HG02759 (cell line): Measurements from ENCODE around the gene GMPR.

Source experiments
- ATAC-seq: cut with Tn5 transposase; IDR thresholded peaks from one replicate; pipeline ENCODE4 v1.9.1; 2021; ENCODE audit warnings: mild to moderate bottlenecking, moderate library complexity; ENCODE audit not compliant: unreplicated experiment

The GMPR gene

DNA sequence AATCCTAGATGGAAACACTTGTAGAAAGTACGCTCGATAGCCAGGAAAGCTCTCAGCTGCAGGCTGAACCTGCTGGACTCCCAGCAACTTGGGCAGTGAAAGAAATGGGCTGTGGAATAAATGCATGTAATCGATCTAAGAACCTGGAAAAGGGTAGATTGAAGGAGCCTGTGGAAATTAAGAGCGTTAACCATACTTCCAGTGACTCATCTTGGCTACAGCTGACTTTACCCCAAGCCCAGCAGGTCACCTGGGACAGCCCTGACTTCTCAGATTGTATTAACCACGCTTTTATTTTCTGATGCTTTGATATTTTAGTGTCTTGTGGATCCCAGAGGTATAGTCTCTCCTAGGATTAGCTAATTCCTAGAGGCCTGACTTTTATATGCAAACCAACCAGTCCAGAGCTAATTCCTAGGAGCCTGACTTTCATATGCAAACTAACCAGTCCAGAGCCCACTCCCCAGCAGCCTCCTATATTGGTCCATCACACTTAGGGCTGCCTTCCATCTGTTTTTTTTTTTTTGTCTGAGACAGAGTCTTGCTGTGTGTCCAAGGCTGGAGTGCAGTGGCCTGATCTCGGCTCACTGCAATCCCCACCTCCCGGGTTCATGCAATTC, 86.3 kb downstream of the GMPR start:
- ATAC-seq: no peak

DNA sequence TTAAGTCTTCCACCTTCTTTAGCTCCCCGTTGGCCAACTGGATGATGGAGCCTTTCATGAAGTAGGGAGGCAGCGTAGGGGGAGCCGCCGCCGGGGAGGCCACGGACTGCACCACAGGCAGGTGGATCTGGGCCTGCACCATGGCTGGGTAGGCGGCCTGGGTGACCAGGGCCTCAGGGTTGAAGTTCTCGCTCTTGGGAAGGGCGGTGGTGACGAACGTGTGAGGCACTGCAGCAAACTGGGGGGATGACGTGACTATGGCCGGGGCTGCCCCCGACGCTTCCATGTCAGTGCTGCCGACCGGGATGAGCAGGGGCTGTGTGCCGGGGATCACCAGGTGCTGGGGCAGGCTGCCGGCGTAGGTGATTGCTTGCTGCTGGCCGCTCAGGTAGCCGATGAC, 88.1 kb downstream of the GMPR start:
- no peak for ATAC-seq

DNA sequence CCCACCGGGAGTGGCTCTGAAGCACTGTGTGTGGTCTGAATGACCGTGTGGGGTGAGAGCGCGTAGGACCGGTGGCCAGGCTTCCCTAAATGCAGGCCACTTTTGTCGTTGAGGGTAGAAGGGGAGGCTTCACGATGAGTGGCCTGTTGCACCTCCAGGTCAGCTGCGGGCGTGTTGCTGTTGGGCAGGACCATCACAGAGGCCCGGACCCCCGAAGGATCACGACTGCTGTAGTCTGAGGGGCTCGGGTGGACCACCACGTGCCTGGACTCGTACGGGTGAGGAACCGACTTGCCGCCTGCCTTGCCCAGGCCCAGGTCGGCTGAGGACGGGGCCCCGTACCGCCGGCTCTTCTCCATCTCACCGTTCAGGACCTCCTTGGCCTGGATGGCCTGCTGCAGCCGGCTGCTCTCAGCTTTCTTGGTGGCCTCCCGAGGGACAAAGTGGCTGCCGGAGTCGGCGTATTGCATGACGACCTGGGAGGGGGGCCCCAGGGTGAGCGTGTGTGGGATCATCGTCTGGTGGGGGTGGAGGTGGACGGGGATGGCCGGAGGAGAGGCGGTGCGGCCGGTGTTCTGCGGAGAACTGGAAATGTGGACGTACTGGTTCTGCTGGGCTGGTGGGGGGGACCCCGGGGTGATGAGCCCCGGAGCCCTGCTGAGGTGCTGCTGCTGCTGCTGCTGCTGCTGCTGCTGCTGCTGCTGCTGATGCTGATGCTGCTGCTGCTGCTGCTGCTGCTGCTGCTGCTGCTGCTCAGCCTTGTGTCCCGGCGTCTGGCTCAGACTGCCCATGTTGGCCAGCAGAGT, 88.8 kb downstream of the GMPR start:
- ATAC-seq: no peak

DNA sequence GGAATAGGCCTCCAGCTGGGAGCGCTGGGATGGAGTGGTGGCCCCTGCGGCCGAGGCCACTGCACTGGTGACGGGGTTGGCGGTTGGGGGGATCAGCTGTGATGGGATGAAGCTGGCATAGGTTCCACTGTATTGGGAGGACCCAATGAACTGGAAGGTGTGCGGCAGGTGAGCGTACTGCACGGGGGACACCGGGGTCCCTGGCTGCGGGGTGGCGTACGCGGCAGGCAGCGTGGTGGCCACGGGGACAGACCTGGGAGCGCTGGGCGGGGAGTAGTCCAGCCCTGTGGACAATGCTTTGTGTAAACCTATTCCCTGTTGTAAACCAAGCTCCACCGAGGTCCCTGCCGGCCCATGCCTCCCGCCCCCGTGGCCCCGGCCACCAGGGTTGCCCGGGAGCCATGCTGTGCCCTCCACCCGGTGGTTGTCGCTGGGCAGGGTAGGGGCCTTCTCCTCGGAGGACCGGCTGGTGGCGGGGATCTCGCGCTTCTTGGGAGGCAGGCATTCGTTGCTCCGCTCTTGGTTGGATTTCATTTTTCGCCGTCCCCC, 89.5 kb downstream of the GMPR start:
- ATAC-seq: no peak

- no peak for ATAC-seq
Measured at GRCh38 chr6:16329233-16329632, 90.8 kb downstream of the GMPR start.

- ATAC-seq: peak; percentile 54
Measured at GRCh38 chr6:16331384-16332174, 93.2 kb downstream of the GMPR start.

GRCh38 chr6:16332175-16332542, 93.8 kb downstream of the GMPR start:
- ATAC-seq: peak; percentile 83

- ATAC-seq: no peak
Measured at GRCh38 chr6:16333580-16333979, 95.2 kb downstream of the GMPR start.

DNA sequence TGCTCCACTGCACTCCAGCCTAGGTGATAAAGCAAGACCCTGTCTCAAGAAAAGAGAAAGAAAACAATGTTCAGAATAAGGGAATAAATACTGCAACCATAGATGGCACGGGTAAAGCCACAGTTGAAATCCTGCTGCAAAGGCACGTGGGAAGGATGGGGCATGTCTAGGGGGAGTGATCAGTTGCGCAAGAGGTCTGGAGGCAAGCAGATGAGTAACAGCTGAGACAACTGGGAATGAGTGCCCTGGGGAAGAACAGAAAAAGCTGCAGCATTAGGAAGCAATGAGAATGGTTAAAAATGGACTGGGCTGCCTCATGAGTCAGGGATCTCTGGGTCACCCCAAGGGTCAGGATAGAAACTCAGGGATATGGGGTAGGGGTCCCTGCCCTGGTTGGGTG, 96.3 kb downstream of the GMPR start:
- no peak for ATAC-seq

- ATAC-seq: no peak
Measured at GRCh38 chr6:16335176-16335575, 96.8 kb downstream of the GMPR start.

DNA sequence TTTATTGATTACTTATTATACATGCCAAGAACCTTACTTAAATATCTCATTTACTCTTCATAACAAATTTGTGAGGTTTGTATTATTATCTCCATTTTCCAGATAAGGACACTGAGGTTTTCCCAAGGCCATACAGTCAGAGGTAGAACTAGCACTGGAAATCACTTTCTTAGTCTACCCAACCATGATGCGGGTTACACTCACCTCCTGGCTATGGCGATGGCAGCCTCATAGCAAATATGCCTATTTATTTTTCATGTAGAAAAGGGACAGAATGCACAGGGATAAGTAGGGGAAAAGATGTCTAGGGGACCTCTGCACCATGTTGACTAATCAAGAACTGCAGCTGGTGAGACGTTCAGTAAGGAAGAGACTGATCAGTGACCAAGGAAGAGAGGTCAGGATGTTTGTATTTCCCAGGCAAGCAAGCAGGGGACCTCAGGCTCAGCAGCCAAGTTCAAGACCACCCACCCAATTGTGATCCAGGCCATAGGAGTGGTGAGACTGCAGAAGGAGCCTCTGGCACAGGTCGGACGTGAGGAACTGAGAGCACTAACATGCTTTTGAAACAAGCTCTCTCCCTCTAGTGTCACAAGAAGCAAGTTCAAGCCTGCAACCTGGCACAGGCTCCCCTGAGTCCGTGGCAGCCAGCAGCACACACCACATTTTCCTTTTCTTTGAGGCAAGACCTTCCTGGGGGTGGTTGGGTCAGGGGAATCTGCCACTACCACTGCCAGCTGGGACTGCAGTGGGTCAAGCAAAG, 97.8 kb downstream of the GMPR start:
- no peak for ATAC-seq

GRCh38 chr6:16336911-16337294, 98.5 kb downstream of the GMPR start:
- no peak for ATAC-seq

- ATAC-seq: no peak
Measured at GRCh38 chr6:16337295-16337975, 99.0 kb downstream of the GMPR start.

DNA sequence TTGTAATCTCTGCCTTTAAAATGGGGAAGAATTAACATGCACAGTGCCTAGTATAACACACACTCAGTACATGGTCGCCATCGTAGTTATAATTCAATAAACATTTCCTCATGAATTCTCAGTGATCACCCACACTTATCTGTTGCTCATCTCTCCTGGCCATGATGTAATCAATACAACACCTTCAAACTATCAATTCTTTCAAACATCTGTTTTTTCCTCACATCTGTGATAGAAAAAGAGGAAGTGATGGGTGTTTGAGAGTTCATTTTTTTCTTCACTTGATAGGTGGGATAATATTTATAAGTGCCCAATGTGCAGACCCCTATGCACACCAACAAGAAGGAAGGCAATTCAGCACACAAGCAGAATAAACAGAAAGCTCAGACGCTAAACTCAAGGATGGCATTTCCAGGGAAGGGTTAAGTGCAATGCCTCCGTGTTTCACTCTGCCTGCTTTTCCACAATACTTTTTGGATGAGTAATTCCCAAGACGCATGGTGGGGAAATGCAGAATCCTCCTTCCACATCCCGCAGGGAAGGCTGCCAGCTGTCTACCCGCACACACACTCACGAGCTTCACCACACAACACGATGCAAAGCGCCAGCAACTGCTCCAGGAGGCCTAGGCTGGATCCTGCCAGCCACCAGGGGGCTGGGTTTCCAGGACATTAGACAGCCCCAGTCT, 100.3 kb downstream of the GMPR start:
- ATAC-seq: no peak

- no peak for ATAC-seq
Measured at GRCh38 chr6:16339265-16339587, 100.8 kb downstream of the GMPR start.

- ATAC-seq: no peak
Measured at GRCh38 chr6:16343593-16343992, 105.2 kb downstream of the GMPR start.

DNA sequence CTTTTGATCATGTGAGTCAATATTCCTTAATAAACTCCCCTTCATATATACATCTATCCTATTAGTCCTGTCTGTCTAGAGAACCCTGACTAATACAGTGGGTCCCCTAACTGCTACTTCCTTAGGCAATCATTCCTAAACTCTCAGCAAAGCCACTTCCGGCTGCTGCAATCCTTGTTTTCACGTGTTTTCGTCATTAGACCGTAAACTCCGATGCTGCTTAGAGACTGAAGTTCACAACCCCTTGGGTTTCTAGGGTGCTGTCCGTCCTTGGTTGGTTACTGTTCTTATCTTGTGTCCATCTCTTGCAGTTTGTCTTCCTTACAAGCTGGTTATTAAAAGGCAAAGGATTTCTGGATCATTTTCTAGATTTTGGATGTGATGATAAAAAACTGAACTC, 106.4 kb downstream of the GMPR start:
- no peak for ATAC-seq
